Right cardiac atrium (tissue), 5 donors: ENCODE results near the gene FMO1. TPM values are rescaled to one million over a fixed set of nuclear protein-coding genes. Genes with fewer than 3 reads are reported as not detected.
"Not testable (repeated sequence)": the region's sequence is repeated elsewhere in the genome, so short reads cannot be mapped to it uniquely, and the experiment has no call there.

ENCODE experiments used
- ATAC-seq, 2 donors: fragments of 200-7000 bp; cut with Tn5 transposase; one replicate each; pipeline versions ENCODE4 v1.8.0 to v1.9.1; 2020; ENCODE audit warnings: moderate library complexity in 2 of 2, mild to moderate bottlenecking in 1 of 2
- DNase-seq, 3 donors: peaks; one replicate each; pipeline ENCODE4 v3.0.0-alpha.2; 2020
- H3K27ac ChIP-seq: one replicate; pipeline ENCODE4 v1.5.1; 2013; ENCODE audit warnings: mild to moderate bottlenecking, low read length, control low read depth, moderate library complexity
- H3K27me3 ChIP-seq: one replicate; pipeline ENCODE4 v1.6.1; 2013; ENCODE audit not compliant: control insufficient read depth, insufficient read depth
- H3K4me1 ChIP-seq: one replicate; pipeline ENCODE4 v1.6.1; 2013; ENCODE audit warnings: low read length; ENCODE audit not compliant: control insufficient read depth, insufficient read depth
- H3K4me3 ChIP-seq: one replicate; pipeline ENCODE4 v1.5.1; 2013; ENCODE audit warnings: low read length, control low read depth
- H3K9me3 ChIP-seq: one replicate; pipeline ENCODE4 v1.6.1; 2013; ENCODE audit warnings: low read length; ENCODE audit not compliant: control insufficient read depth
- WGBS: extraction: QIAGEN DNeasy Blood & Tissue Kit; methylation state at CpG from one replicate; pipeline ENCODE4 v1.1.7; 2013; 5-methylcytosine and 5-hydroxymethylcytosine counted together
- intact Hi-C, 4 donors: fragments of 100-400 bp; cut with DNase I; formaldehyde crosslinking; loops; one replicate each; pipeline versions ENCODE4 v1.11.0 to v1.14.0; 2022 to 2023
- polyA plus RNA-seq: library from polyadenylated mRNA; stranded (reverse); fragments of 200-250 nt; gene quantifications from one replicate; pipeline ENCODE4 v1.2.3, GENCODE V29; 2013
- total RNA-seq, 4 donors: library from RNA; stranded (reverse); fragmentation: NEBNext Ultra II Directional; extraction: Animal tissue kit (Norgen Biotek cat#: 25700); gene quantifications; one replicate each; pipeline ENCODE4 v1.2.1, GENCODE V29; 2021
- donor health status: healthy with polysubstance abuse.
- donor health status: DM: no; HTN: yes; CAD: no.
- donor health status: DM: no; HTN: no; CAD: no.
- donor health status: DM: no; HTN: yes; CAD: no; lungs with severe emphysema.
- donor health status: DM: yes; HTN: yes; CAD: no.

Gene FMO1
- total and polyA plus RNA-seq, 5 donors: 0.21 to 0.61 (median 0.43) TPM; not detected in 1

- ATAC-seq: no peak
- intact Hi-C loops: loop anchor here in 2 of 4 donors (10.0 kb wide), 2 partner anchors 45 to 255 kb away; no protein-coding TSS in a partner anchor
- 77% methylated on average over 2 of the region's 2 CpGs for WGBS
Measured at GRCh38 chr1:171219346-171220080, 28.8 kb upstream of the FMO1 start.

GRCh38 chr1:171220081-171220420 lies 28.2 kb upstream of the FMO1 start:
- DNase-seq (no peak), ATAC-seq (no peak)
- intact Hi-C loops: loop anchor here in 2 of 4 donors (10.0 kb wide), 2 partner anchors 45 to 255 kb away; no protein-coding TSS in a partner anchor
- H3K27ac ChIP-seq: no peak overlapping the region
- WGBS: 70% methylated on average over 2 of the region's 2 CpGs
- peaks cover 6% of the 10 kb centered on the region for H3K4me1 ChIP-seq
- no peaks in the 10 kb centered on the region for H3K9me3 ChIP-seq
- H3K27me3 ChIP-seq: no peaks in the 10 kb centered on the region
- H3K4me3 ChIP-seq: no peak overlapping the region

More at GRCh38 chr1:171219346-171220080, 28.8 kb upstream of the FMO1 start:
- no peaks in the 10 kb centered on the region for H3K27me3 ChIP-seq
- no peaks in the 10 kb centered on the region for H3K9me3 ChIP-seq
- no peak for DNase-seq
- H3K27ac ChIP-seq: no peak overlapping the region
- H3K4me3 ChIP-seq: no peak overlapping the region
- H3K4me1 ChIP-seq: peaks cover 6% of the 10 kb centered on the region

- peak; percentile 62 to 66 for ATAC-seq
- no peak overlapping the region for H3K4me3 ChIP-seq
- intact Hi-C loops: loop anchor here in 2 of 4 donors (10.0 kb wide), 2 partner anchors 46 to 256 kb away; no protein-coding TSS in a partner anchor
Measured at GRCh38 chr1:171220581-171221054, 27.7 kb upstream of the FMO1 start.

GRCh38 chr1:171221665-171222591 lies 26.4 kb upstream of the FMO1 start:
- no peak overlapping the region for H3K4me3 ChIP-seq
- 65% methylated on average over 5 of the region's 5 CpGs for WGBS
- H3K4me1 ChIP-seq: peaks cover 6% of the 10 kb centered on the region
- ATAC-seq: peak; percentile 37 to 42
- H3K27me3 ChIP-seq: no peaks in the 10 kb centered on the region
- DNase-seq: peak in 1 of 3 donors; percentile 32
- intact Hi-C loops: loop anchor here in 2 of 4 donors (10.0 kb wide), 2 partner anchors 47 to 257 kb away; no protein-coding TSS in a partner anchor
- H3K9me3 ChIP-seq: no peaks in the 10 kb centered on the region
- peak overlapping the region; percentile 62 for H3K27ac ChIP-seq

More at GRCh38 chr1:171220581-171221054, 27.7 kb upstream of the FMO1 start:
- Histone ChIP-seq H3K27ac (peak overlapping the region; percentile 50), H3K9me3 (no peaks in the 10 kb centered on the region), H3K4me1 (peaks cover 6% of the 10 kb centered on the region), H3K27me3 (no peaks in the 10 kb centered on the region)
- 36% methylated on average over 11 of the region's 11 CpGs for WGBS
- peak in 2 of 3 donors; percentile 19 to 45 for DNase-seq

GRCh38 chr1:171222936-171223335 lies 25.4 kb upstream of the FMO1 start:
- Histone ChIP-seq H3K4me3 (no peak overlapping the region), H3K4me1 (peaks cover 6% of the 10 kb centered on the region), H3K9me3 (no peaks in the 10 kb centered on the region), H3K27ac (no peak overlapping the region), H3K27me3 (no peaks in the 10 kb centered on the region)
- peak; percentile 83 to 91 for ATAC-seq
- intact Hi-C loops: loop anchor here in 2 of 4 donors (10.0 kb wide), 2 partner anchors 48 to 258 kb away; no protein-coding TSS in a partner anchor
- peak; percentile 23 to 72 (median 67) for DNase-seq
- 52% methylated on average over 5 of the region's 5 CpGs for WGBS

DNA sequence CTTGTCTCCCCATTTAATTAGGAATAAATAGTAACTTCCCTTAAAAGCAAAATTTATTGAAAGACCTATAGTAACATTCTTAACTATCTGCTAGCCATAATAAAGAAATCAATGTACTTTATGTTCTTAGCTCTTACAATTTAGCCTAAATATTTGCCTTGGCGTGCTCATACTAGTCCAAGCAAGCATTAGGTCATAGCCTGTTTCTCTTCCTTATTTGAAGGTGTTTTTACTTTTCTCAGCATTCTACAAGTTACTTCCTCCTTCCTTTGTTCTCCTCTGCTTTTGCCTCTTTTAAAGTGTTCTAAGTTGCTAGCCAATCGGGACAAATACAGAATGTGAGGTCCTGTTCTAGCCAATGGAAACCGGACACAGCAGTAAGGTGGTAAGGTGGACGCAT lies 24.0 kb upstream of the FMO1 start:
- 89% methylated on average over 4 of the region's 4 CpGs for WGBS
- H3K27ac ChIP-seq, ATAC-seq, H3K9me3 ChIP-seq, H3K27me3 ChIP-seq, H3K4me1 ChIP-seq, DNase-seq, H3K4me3 ChIP-seq: not testable (repeated sequence)
- intact Hi-C loops: loop anchor here in 3 of 4 donors (2.0 to 10.0 kb wide), 3 partner anchors 49 to 259 kb away; no protein-coding TSS in a partner anchor

DNA sequence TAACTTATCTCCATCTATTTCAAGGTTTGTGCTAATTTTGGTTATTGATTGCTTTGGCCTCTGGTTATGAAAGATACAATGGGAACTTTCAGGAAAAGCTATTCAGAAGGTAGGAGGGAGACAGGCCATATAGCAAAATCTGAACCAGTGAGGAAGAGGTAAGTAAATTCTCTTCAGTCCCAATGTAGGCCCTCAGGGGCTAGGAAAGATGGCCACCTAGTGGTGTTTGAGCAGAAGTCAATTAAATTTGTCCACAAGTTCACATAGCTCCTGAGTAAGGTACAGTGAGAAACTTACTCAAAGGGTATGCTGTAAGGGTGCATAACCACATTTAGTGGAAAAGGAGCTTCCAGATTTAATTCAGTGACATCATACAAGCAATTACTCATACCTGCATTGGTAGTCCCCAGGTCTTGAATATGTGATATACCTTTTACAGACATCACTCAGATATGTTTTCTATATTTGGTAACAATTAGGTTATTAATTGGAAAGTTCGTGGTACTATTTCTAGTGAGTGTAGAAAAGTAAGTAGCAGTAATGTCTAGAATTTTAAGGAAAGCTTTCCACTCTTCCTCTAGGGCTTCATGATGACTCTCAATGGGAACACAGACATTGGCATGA lies 21.4 kb upstream of the FMO1 start:
- intact Hi-C loops: loop anchor here in 2 of 4 donors (5.0 to 10.0 kb wide), 3 partner anchors 52 to 262 kb away; no protein-coding TSS in a partner anchor
- no peak overlapping the region for H3K27ac ChIP-seq
- H3K9me3 ChIP-seq: no peaks in the 10 kb centered on the region
- H3K27me3 ChIP-seq: no peaks in the 10 kb centered on the region
- WGBS: 68% methylated on average over 1 of the region's 1 CpG
- DNase-seq (peak in 1 of 3 donors; percentile 30), ATAC-seq (peak; percentile 78 to 79)
- no peaks in the 10 kb centered on the region for H3K4me1 ChIP-seq
- H3K4me3 ChIP-seq: no peak overlapping the region

GRCh38 chr1:171231326-171231725 lies 17.0 kb upstream of the FMO1 start:
- H3K4me3 ChIP-seq: no peak overlapping the region
- H3K27ac ChIP-seq: no peak overlapping the region
- H3K4me1 ChIP-seq: no peaks in the 10 kb centered on the region
- intact Hi-C loops: loop anchor here in 1 of 4 donors (10.0 kb wide), 1 partner anchor 267 kb away; no protein-coding TSS in a partner anchor
- H3K9me3 ChIP-seq: no peaks in the 10 kb centered on the region
- no peaks in the 10 kb centered on the region for H3K27me3 ChIP-seq
- ATAC-seq (no peak), DNase-seq (no peak)

- whole genome bisulfite sequencing: 88% methylated on average over 1 of the region's 1 CpG
- no peak overlapping the region for H3K4me3 ChIP-seq
- no peaks in the 10 kb centered on the region for H3K9me3 ChIP-seq
- intact Hi-C loops: loop anchor here in 1 of 4 donors (10.0 kb wide), 1 partner anchor 268 kb away; no protein-coding TSS in a partner anchor
- H3K4me1 ChIP-seq: no peaks in the 10 kb centered on the region
- H3K27me3 ChIP-seq: no peaks in the 10 kb centered on the region
- DNase-seq (no peak), ATAC-seq (no peak)
- no peak overlapping the region for H3K27ac ChIP-seq
Measured at GRCh38 chr1:171233183-171233582, 15.1 kb upstream of the FMO1 start.

- H3K27me3 ChIP-seq, ATAC-seq, H3K9me3 ChIP-seq, H3K27ac ChIP-seq, H3K4me1 ChIP-seq, DNase-seq, H3K4me3 ChIP-seq: not testable (repeated sequence)
- intact Hi-C loops: loop anchor here in 1 of 4 donors (10.0 kb wide), 1 partner anchor 271 kb away; no protein-coding TSS in a partner anchor
- WGBS: 88% methylated on average over 4 of the region's 4 CpGs
Measured at GRCh38 chr1:171236231-171236630, 12.1 kb upstream of the FMO1 start.
